Nephron progenitor cell (in vitro differentiated cells): ENCODE data around the gene DAPK1.
A peak's percentile ranks its signal among the peaks of the same experiment; 100 is the strongest.

Source experiments
- DNase-seq: peaks from one replicate; pipeline ENCODE4 v3.0.0; 2021
- H3K27ac Mint-ChIP-seq: 2 replicates; pipeline ENCODE4 v1.8.0; 2021; ENCODE audit warnings: mild to moderate bottlenecking, moderate library complexity, mixed read lengths
- H3K27me3 Mint-ChIP-seq: 2 replicates; pipeline ENCODE4 v1.8.0; 2021; ENCODE audit warnings: mild to moderate bottlenecking, low read depth, mixed read lengths; ENCODE audit not compliant: poor library complexity
- H3K36me3 Mint-ChIP-seq: 2 replicates; pipeline ENCODE4 v1.8.0; 2021; ENCODE audit warnings: low read depth, mixed read lengths
- H3K4me1 Mint-ChIP-seq: 2 replicates; pipeline ENCODE4 v1.8.0; 2021; ENCODE audit warnings: mixed read lengths
- H3K4me3 Mint-ChIP-seq: 2 replicates; pipeline ENCODE4 v1.8.0; 2021; ENCODE audit warnings: mild to moderate bottlenecking, moderate library complexity, mixed read lengths
- H3K9me3 Mint-ChIP-seq: 2 replicates; pipeline ENCODE4 v1.8.0; 2021; ENCODE audit warnings: mild to moderate bottlenecking, moderate library complexity, mixed read lengths
- TF ChIP-seq, protein P1 (sequence below): fragments of 200-600 bp; sonication (generic); IDR thresholded peaks from 2 replicates; pipeline ENCODE4 v1.5.0; 2021; ENCODE audit warnings: antibody characterized with exemption

DAPK1 gene

GRCh38 chr9:87465816-87466215 lies 31.9 kb upstream of the DAPK1 start:
- Mint-ChIP-seq H3K4me3 (no peak overlapping the region), H3K27ac (peak overlapping the region; percentile 94), H3K4me1 (no peaks in the 10 kb centered on the region), H3K9me3 (no peaks in the 10 kb centered on the region), H3K27me3 (peaks cover 2% of the 10 kb centered on the region), H3K36me3 (no peaks in the 10 kb centered on the region)
- TF ChIP-seq, protein P1, sequence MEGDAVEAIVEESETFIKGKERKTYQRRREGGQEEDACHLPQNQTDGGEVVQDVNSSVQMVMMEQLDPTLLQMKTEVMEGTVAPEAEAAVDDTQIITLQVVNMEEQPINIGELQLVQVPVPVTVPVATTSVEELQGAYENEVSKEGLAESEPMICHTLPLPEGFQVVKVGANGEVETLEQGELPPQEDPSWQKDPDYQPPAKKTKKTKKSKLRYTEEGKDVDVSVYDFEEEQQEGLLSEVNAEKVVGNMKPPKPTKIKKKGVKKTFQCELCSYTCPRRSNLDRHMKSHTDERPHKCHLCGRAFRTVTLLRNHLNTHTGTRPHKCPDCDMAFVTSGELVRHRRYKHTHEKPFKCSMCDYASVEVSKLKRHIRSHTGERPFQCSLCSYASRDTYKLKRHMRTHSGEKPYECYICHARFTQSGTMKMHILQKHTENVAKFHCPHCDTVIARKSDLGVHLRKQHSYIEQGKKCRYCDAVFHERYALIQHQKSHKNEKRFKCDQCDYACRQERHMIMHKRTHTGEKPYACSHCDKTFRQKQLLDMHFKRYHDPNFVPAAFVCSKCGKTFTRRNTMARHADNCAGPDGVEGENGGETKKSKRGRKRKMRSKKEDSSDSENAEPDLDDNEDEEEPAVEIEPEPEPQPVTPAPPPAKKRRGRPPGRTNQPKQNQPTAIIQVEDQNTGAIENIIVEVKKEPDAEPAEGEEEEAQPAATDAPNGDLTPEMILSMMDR: no peak
- no peak for DNase-seq

GRCh38 chr9:87467187-87467586 lies 30.5 kb upstream of the DAPK1 start:
- Mint-ChIP-seq H3K4me3 (no peak overlapping the region), H3K36me3 (no peaks in the 10 kb centered on the region), H3K4me1 (no peaks in the 10 kb centered on the region), H3K27me3 (peaks cover 2% of the 10 kb centered on the region), H3K27ac (peak overlapping the region; percentile 62), H3K9me3 (no peaks in the 10 kb centered on the region)
- TF ChIP-seq, protein P1: no peak
- DNase-seq: no peak

DNA sequence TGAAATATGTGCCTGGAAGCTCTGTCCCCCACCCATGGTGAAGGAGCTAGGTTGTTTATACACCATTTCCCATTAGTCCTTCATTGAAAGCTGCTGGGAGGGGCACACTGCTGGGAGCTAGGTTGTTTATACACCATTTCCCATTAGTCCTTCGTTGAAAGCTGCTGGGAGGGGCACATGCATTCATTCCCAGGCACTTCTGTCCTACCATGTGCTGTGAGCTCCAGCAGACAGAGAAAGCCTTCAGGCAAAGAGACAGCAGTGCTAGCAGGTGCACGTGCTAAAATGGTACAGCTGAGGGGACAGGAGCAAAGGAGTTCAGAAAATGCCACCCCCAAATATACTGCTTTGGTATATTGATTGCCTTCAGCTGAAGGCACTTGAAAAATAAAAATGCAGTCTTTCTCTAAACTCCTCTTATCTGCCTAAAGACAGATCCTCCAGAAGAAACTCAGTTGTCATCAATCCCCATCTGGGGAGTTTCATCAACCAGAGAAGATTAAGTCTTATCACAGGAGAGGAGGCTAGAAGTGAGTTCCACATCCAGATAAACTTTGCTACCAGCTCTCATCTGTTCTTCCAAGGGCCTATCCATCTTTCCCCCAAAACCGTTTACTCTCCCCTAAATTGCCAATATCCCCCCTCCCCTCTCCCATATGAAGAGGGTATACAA lies 27.7 kb upstream of the DAPK1 start:
- TF ChIP-seq, protein P1: no peak
- no peak for DNase-seq
- Mint-ChIP-seq H3K36me3 (no peaks in the 10 kb centered on the region), H3K27ac (no peak overlapping the region), H3K27me3 (no peaks in the 10 kb centered on the region), H3K9me3 (no peaks in the 10 kb centered on the region), H3K4me1 (no peaks in the 10 kb centered on the region), H3K4me3 (no peak overlapping the region)

DNA sequence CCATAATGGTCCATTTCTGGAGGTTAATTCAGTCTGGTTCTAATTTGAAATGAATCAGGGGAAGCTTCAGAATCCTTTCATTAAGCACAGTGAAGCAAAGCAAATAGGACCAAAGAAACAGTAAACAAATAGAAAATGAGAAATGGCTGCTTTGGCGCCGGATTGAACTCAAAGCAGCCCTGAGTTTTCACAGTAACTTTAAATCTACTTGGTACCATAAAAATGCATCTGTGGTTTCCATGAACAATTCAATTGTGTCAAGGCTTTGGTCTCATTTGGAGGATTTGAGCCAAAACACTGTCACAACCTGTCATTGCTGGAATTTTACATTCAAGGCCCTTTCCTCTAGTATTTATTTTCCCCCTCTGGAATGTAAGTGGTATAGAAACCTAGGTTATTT lies 25.9 kb upstream of the DAPK1 start:
- Mint-ChIP-seq H3K27ac (no peak overlapping the region), H3K9me3 (no peaks in the 10 kb centered on the region), H3K4me1 (no peaks in the 10 kb centered on the region), H3K27me3 (no peaks in the 10 kb centered on the region), H3K36me3 (no peaks in the 10 kb centered on the region), H3K4me3 (no peak overlapping the region)
- no peak for DNase-seq
- TF ChIP-seq, protein P1: no peak

DNA sequence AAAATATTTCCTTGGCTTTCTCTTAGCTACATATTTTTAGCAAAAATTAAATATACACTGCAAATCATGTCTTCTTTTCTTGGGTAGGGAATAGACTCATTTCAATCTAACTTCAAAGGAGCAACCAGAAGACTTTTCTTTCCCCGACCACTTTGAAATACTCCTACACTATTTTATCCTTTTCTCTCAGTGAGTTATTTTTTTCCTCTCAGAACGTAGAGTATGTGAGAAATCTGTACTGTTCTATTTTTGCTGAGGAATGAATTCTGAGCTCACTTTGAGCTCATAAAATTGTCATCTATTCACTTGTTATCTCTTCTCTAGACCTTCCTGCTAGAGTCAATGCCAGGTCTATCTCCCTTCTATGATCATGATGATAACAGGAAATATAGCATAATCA lies 22.2 kb upstream of the DAPK1 start:
- no peak for DNase-seq
- TF ChIP-seq, protein P1: no peak
- H3K27ac Mint-ChIP-seq: no peak overlapping the region
- no peaks in the 10 kb centered on the region for H3K9me3 Mint-ChIP-seq
- H3K27me3 Mint-ChIP-seq: peaks cover 6% of the 10 kb centered on the region
- peaks cover 6% of the 10 kb centered on the region for H3K4me1 Mint-ChIP-seq
- no peaks in the 10 kb centered on the region for H3K36me3 Mint-ChIP-seq
- H3K4me3 Mint-ChIP-seq: no peak overlapping the region

DNA sequence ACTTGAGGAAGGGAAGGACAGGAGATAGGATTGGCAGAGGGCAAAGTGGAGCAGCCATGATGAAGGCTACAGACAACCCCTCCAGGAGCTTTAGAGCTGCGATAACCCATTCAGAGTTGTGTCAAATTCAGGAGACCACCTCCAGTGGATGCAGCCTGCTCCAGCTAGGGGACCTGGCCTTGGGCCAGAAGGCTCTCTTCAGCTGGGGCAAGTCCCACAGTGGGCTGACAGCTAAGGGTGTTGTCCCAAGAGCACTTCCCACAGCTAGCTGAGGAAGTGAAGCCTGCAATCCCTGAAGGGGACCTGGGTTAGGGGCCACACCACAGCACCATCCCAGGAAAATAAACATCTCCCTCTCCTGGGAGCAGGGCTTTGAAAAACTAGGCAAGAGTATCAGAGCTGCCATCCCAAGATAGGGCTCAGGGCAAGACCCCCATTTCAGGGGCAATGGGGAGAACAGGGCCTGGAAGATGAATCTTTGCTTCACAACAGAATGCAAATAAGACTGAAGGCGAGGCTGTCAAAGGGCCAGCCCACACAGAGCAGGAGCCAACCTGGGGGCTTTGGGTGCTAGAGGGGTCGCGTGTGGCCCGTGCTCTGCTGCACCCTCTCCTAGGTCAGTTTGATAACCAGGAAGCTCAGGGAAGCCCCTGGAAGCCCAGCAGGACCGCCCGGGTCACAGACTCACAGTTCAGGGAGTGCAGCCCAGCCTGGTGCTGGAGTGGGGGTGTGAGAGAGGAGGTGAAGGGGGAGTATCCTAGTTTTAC lies 19.3 kb upstream of the DAPK1 start:
- Mint-ChIP-seq H3K4me3 (no peak overlapping the region), H3K27ac (peak overlapping the region; percentile 85)

More for the DNA sequence above, 19.3 kb upstream of the DAPK1 start:
- H3K27me3 Mint-ChIP-seq: peaks cover 6% of the 10 kb centered on the region
- H3K4me1 Mint-ChIP-seq: peaks cover 6% of the 10 kb centered on the region
- TF ChIP-seq, protein P1: no peak
- DNase-seq: no peak
- H3K9me3 Mint-ChIP-seq: no peaks in the 10 kb centered on the region
- no peaks in the 10 kb centered on the region for H3K36me3 Mint-ChIP-seq
